Measurements from ENCODE around the gene SGK1. TPM values are rescaled to one million over a fixed set of nuclear protein-coding genes. Genes with fewer than 3 reads are reported as not detected.

SGK1 gene
- total RNA-seq, 2 experiments from 2014 or later = 13.1 to 13.5 TPM

- CTCF ChIA-PET = interaction anchor here (0.5 to 0.9 kb wide), 3 partner anchors 258 to 653 kb away, joined by 3 to 4 read pairs (median 3); no protein-coding TSS in a partner anchor
Measured at GRCh38 chr6:134169871-134170486, 147.9 kb downstream of the SGK1 start.

GRCh38 chr6:134168590-134169208, 149.2 kb downstream of the SGK1 start:
- Mint-ChIP-seq H3K27ac (no peak overlapping the region), H3K9me3 (ENCODE audit: low read depth) (no peaks in the 10 kb centered on the region), H3K27me3 (no peaks in the 10 kb centered on the region), H3K36me3 (ENCODE audit: low read depth) (peaks cover 40% of the 10 kb centered on the region), H3K4me1 (peaks cover 36% of the 10 kb centered on the region), H3K4me3 (no peak overlapping the region)
- intact Hi-C loops (cut with DNase I, micrococcal nuclease) = no loop called here
- no peak for DNase-seq
- ChIA-PET POLR2A (no interaction called here), CTCF (interaction anchor here (0.7 to 1.6 kb wide), 2 partner anchors 12 to 604 kb away, joined by 3 to 10 read pairs; no protein-coding TSS in a partner anchor)
- ATAC-seq = no peak

More at GRCh38 chr6:134169871-134170486, 147.9 kb downstream of the SGK1 start:
- ATAC-seq = no peak
- H3K36me3 Mint-ChIP-seq (ENCODE audit: low read depth) = peaks cover 43% of the 10 kb centered on the region
- no peaks in the 10 kb centered on the region for H3K27me3 Mint-ChIP-seq
- POLR2A ChIA-PET = no interaction called here
- H3K9me3 Mint-ChIP-seq (ENCODE audit: low read depth) = no peaks in the 10 kb centered on the region
- H3K27ac Mint-ChIP-seq = no peak overlapping the region
- H3K4me1 Mint-ChIP-seq = peaks cover 40% of the 10 kb centered on the region
- intact Hi-C loops (cut with DNase I, micrococcal nuclease) = loop anchor here (5.0 to 10.0 kb wide), 4 partner anchors 362 to 1355 kb away; partner anchors contain the start of genes AHI1 (in 1 of the 2), MYB (in 1 of the 2) and RPS12 (in 1 of the 2)
- H3K4me3 Mint-ChIP-seq = no peak overlapping the region
- DNase-seq = no peak

GRCh38 chr6:134166511-134167261, 151.2 kb downstream of the SGK1 start:
- Mint-ChIP-seq H3K27me3 (no peaks in the 10 kb centered on the region), H3K36me3 (ENCODE audit: low read depth) (peaks cover 26% of the 10 kb centered on the region), H3K4me3 (no peak overlapping the region), H3K27ac (no peak overlapping the region), H3K9me3 (ENCODE audit: low read depth) (no peaks in the 10 kb centered on the region), H3K4me1 (peaks cover 16% of the 10 kb centered on the region)
- CTCF ChIA-PET = interaction anchor here (0.6 to 2.4 kb wide), 4 partner anchors 11 to 657 kb away, joined by 3 to 15 read pairs (median 4); no protein-coding TSS in a partner anchor
- POLR2A ChIA-PET = no interaction called here
- ATAC-seq (no peak), DNase-seq (no peak)
- intact Hi-C loops (cut with DNase I, micrococcal nuclease) = no loop called here

- no peak for ATAC-seq
- intact Hi-C loops (cut with DNase I, micrococcal nuclease) = no loop called here
- no peak overlapping the region for H3K4me3 Mint-ChIP-seq
- H3K27ac Mint-ChIP-seq = no peak overlapping the region
- H3K4me1 Mint-ChIP-seq = peaks cover 6% of the 10 kb centered on the region
- DNase-seq = no peak
- ChIA-PET POLR2A (no interaction called here), CTCF (interaction anchor here (1.1 to 2.4 kb wide), 5 partner anchors 10 to 658 kb away, joined by 3 to 15 read pairs (median 4); no protein-coding TSS in a partner anchor)
- H3K9me3 Mint-ChIP-seq (ENCODE audit: low read depth) = no peaks in the 10 kb centered on the region
- peaks cover 17% of the 10 kb centered on the region for H3K36me3 Mint-ChIP-seq (ENCODE audit: low read depth)
- no peaks in the 10 kb centered on the region for H3K27me3 Mint-ChIP-seq
Measured at GRCh38 chr6:134165561-134166201, 152.2 kb downstream of the SGK1 start.

GRCh38 chr6:134164300-134164699, 153.6 kb downstream of the SGK1 start:
- intact Hi-C loops (cut with DNase I, micrococcal nuclease) = no loop called here
- CTCF ChIA-PET = interaction anchor here (0.6 to 1.9 kb wide), 4 partner anchors 116 to 1003 kb away, joined by 3 to 4 read pairs (median 4); no protein-coding TSS in a partner anchor
- peaks cover 7% of the 10 kb centered on the region for H3K36me3 Mint-ChIP-seq (ENCODE audit: low read depth)
- POLR2A ChIA-PET = no interaction called here
- no peak for DNase-seq
- ATAC-seq = no peak
- no peak overlapping the region for H3K4me3 Mint-ChIP-seq
- no peaks in the 10 kb centered on the region for H3K27me3 Mint-ChIP-seq
- H3K9me3 Mint-ChIP-seq (ENCODE audit: low read depth) = no peaks in the 10 kb centered on the region
- H3K27ac Mint-ChIP-seq = no peak overlapping the region
- no peaks in the 10 kb centered on the region for H3K4me1 Mint-ChIP-seq

GRCh38 chr6:134162932-134163331, 155.0 kb downstream of the SGK1 start:
- Mint-ChIP-seq H3K9me3 (ENCODE audit: low read depth) (no peaks in the 10 kb centered on the region), H3K4me1 (no peaks in the 10 kb centered on the region), H3K27ac (no peak overlapping the region), H3K36me3 (ENCODE audit: low read depth) (peaks cover 2% of the 10 kb centered on the region), H3K27me3 (no peaks in the 10 kb centered on the region), H3K4me3 (no peak overlapping the region)
- intact Hi-C loops (cut with DNase I, micrococcal nuclease) = no loop called here
- DNase-seq (no peak), ATAC-seq (no peak)
- ChIA-PET POLR2A (no interaction called here), CTCF (no interaction called here)

GRCh38 chr6:134161041-134161440, 156.9 kb downstream of the SGK1 start:
- ChIA-PET CTCF (interaction anchor here (0.7 to 1.2 kb wide), 2 partner anchors 12 to 663 kb away, joined by 4 to 5 read pairs; no protein-coding TSS in a partner anchor), POLR2A (no interaction called here)
- H3K4me3 Mint-ChIP-seq = no peak overlapping the region
- H3K27me3 Mint-ChIP-seq = no peaks in the 10 kb centered on the region
- intact Hi-C loops (cut with DNase I, micrococcal nuclease) = no loop called here
- H3K4me1 Mint-ChIP-seq = no peaks in the 10 kb centered on the region
- no peaks in the 10 kb centered on the region for H3K9me3 Mint-ChIP-seq (ENCODE audit: low read depth)
- no peak overlapping the region for H3K27ac Mint-ChIP-seq
- no peaks in the 10 kb centered on the region for H3K36me3 Mint-ChIP-seq (ENCODE audit: low read depth)
- DNase-seq (no peak), ATAC-seq (no peak)

- H3K9me3 Mint-ChIP-seq (ENCODE audit: low read depth) = no peaks in the 10 kb centered on the region
- intact Hi-C loops (cut with DNase I, micrococcal nuclease) = loop anchor here in 1 of 2 experiments (10.0 kb wide), 1 partner anchor 1272 kb away; no protein-coding TSS in a partner anchor
- POLR2A ChIA-PET = interaction anchor here (0.6 kb wide), 1 partner anchor 13 kb away, joined by 5 read pairs; no protein-coding TSS in a partner anchor
Measured at GRCh38 chr6:134152767-134153485, 165.0 kb downstream of the SGK1 start.

GRCh38 chr6:134148566-134148965, 169.3 kb downstream of the SGK1 start:
- ChIA-PET CTCF (interaction anchor here (0.5 to 2.8 kb wide), 11 partner anchors 7 to 792 kb away, joined by 3 to 11 read pairs (median 4); no protein-coding TSS in a partner anchor), POLR2A (no interaction called here)
- Mint-ChIP-seq H3K9me3 (ENCODE audit: low read depth) (no peaks in the 10 kb centered on the region), H3K36me3 (ENCODE audit: low read depth) (no peaks in the 10 kb centered on the region), H3K4me3 (no peak overlapping the region), H3K27ac (no peak overlapping the region), H3K27me3 (no peaks in the 10 kb centered on the region), H3K4me1 (peaks cover 4% of the 10 kb centered on the region)
- no peak for ATAC-seq
- intact Hi-C loops (cut with DNase I, micrococcal nuclease) = no loop called here
- DNase-seq = no peak

More at GRCh38 chr6:134152767-134153485, 165.0 kb downstream of the SGK1 start:
- Mint-ChIP-seq H3K4me1 (no peaks in the 10 kb centered on the region), H3K36me3 (ENCODE audit: low read depth) (no peaks in the 10 kb centered on the region), H3K27me3 (no peaks in the 10 kb centered on the region), H3K4me3 (no peak overlapping the region), H3K27ac (no peak overlapping the region)
- CTCF ChIA-PET = interaction anchor here (0.5 to 1.9 kb wide), 5 partner anchors 29 to 788 kb away, joined by 3 to 7 read pairs (median 4); no protein-coding TSS in a partner anchor
- no peak for DNase-seq
- no peak for ATAC-seq

- ChIA-PET CTCF (interaction anchor here (1.1 to 1.5 kb wide), 2 partner anchors 23 to 174 kb away, joined by 3 to 4 read pairs; no protein-coding TSS in a partner anchor), POLR2A (no interaction called here)
- no peaks in the 10 kb centered on the region for H3K36me3 Mint-ChIP-seq (ENCODE audit: low read depth)
- DNase-seq (no peak), ATAC-seq (no peak)
- H3K27ac Mint-ChIP-seq = no peak overlapping the region
- intact Hi-C loops (cut with DNase I, micrococcal nuclease) = no loop called here
- no peak overlapping the region for H3K4me3 Mint-ChIP-seq
- no peaks in the 10 kb centered on the region for H3K9me3 Mint-ChIP-seq (ENCODE audit: low read depth)
- H3K4me1 Mint-ChIP-seq = peaks cover 4% of the 10 kb centered on the region
- H3K27me3 Mint-ChIP-seq = no peaks in the 10 kb centered on the region
Measured at GRCh38 chr6:134147034-134147533, 170.8 kb downstream of the SGK1 start.
